ENCODE data around the gene CASKIN1.

- TF ChIP-seq POLR2A (IDR thresholded peaks at IDR 0.05; ENCODE audit: low read length) (no peak), GATA1 (IDR thresholded peaks at IDR 0.05; ENCODE audit: low read depth, low read length) (no peak)
Observed at GRCh38 chr16:2183671-2184070, 12.7 kb downstream of the CASKIN1 start.
